Sigmoid colon (tissue), 4 donors: Measurements from ENCODE around the gene ABCC3.

ENCODE experiments used
- EP300 ChIP-seq, 4 donors: sonication (generic); formaldehyde crosslinking; IDR thresholded peaks; one replicate each; pipeline ENCODE4 v1.6.1; 2017; ENCODE audit warnings: antibody characterized with exemption in 4 of 4
- POLR2A ChIP-seq, 2 donors: fragments of 450-650 bp; IDR thresholded peaks; one replicate each; pipeline ENCODE4 v1.6.1; 2016; ENCODE audit warnings: antibody characterized with exemption in 2 of 2, mild to moderate bottlenecking in 2 of 2, moderate library complexity in 2 of 2

- TF ChIP-seq EP300 (IDR thresholded peaks at IDR 0.05) (no peak), POLR2A (IDR thresholded peaks at IDR 0.05) (no peak)
Observed at GRCh38 chr17:50676065-50676975, 41.6 kb downstream of the ABCC3 start.
